ENCODE results near the gene DIO3.

DIO3 gene

GRCh38 chr14:101583715-101584054 lies 22.4 kb downstream of the DIO3 start:
- DNase-seq (ENCODE audit: low spot score): no peak

- DNase-seq (ENCODE audit: low spot score): no peak
Measured at GRCh38 chr14:101584055-101584859, 23.0 kb downstream of the DIO3 start.

GRCh38 chr14:101585211-101585610 lies 23.9 kb downstream of the DIO3 start:
- no peak for DNase-seq (ENCODE audit: low spot score)

GRCh38 chr14:101586531-101587430 lies 25.5 kb downstream of the DIO3 start:
- DNase-seq (ENCODE audit: low spot score): no peak

- no peak for DNase-seq (ENCODE audit: low spot score)
Measured at GRCh38 chr14:101587441-101587911, 26.2 kb downstream of the DIO3 start.

- DNase-seq (ENCODE audit: low spot score): no peak
Measured at GRCh38 chr14:101588286-101588975, 27.1 kb downstream of the DIO3 start.

GRCh38 chr14:101588990-101589389 lies 27.7 kb downstream of the DIO3 start:
- DNase-seq (ENCODE audit: low spot score): no peak

GRCh38 chr14:101589486-101590015 lies 28.3 kb downstream of the DIO3 start:
- DNase-seq (ENCODE audit: low spot score): no peak

- no peak for DNase-seq (ENCODE audit: low spot score)
Measured at GRCh38 chr14:101590062-101590461, 28.8 kb downstream of the DIO3 start.

GRCh38 chr14:101590616-101591015 lies 29.3 kb downstream of the DIO3 start:
- DNase-seq (ENCODE audit: low spot score): no peak

- no peak for DNase-seq (ENCODE audit: low spot score)
Measured at GRCh38 chr14:101591121-101591520, 29.8 kb downstream of the DIO3 start.

- DNase-seq (ENCODE audit: low spot score): no peak
Measured at GRCh38 chr14:101591582-101591981, 30.3 kb downstream of the DIO3 start.

- DNase-seq (ENCODE audit: low spot score): no peak
Measured at GRCh38 chr14:101593411-101594238, 32.3 kb downstream of the DIO3 start.

- DNase-seq (ENCODE audit: low spot score): no peak
Measured at GRCh38 chr14:101594511-101595148, 33.3 kb downstream of the DIO3 start.

- DNase-seq (ENCODE audit: low spot score): no peak
Measured at GRCh38 chr14:101595349-101595748, 34.1 kb downstream of the DIO3 start.

- no peak for DNase-seq (ENCODE audit: low spot score)
Measured at GRCh38 chr14:101595887-101596721, 34.8 kb downstream of the DIO3 start.

GRCh38 chr14:101596742-101597141 lies 35.4 kb downstream of the DIO3 start:
- no peak for DNase-seq (ENCODE audit: low spot score)

GRCh38 chr14:101598159-101598558 lies 36.9 kb downstream of the DIO3 start:
- DNase-seq (ENCODE audit: low spot score): no peak

- no peak for DNase-seq (ENCODE audit: low spot score)
Measured at GRCh38 chr14:101598571-101599233, 37.4 kb downstream of the DIO3 start.
